ENCODE results near the gene RBM3.

DNA sequence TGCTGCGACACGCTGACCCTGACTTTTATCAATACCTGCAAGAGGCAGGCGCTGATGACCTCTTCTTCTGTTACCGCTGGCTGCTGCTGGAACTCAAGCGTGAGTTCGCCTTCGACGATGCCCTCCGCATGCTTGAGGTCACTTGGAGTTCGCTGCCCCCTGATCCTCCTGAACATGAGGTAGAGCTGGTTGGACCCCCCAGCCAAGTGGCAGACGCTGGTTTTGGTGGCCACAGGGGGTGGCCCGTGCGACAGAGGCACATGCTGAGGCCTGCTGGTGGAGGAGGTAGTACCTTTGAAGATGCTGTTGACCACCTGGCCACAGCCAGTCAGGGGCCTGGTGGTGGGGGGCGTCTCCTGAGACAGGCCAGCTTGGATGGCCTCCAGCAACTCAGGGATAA lies 14.2 kb upstream of the RBM3 start:
- no peak for TF ChIP-seq CTCF (IDR thresholded peaks at IDR 0.05; ENCODE audit: low read depth, low read length)
- TF ChIP-seq POLR2A (IDR thresholded peaks at IDR 0.05; ENCODE audit: extremely low read depth, insufficient read length), result no peak
- no peak for TF ChIP-seq MAX (IDR thresholded peaks at IDR 0.05; ENCODE audit: low read depth, low read length)

All from NB4 (cell line).